Measurements from ENCODE around the gene MAP3K19.

The MAP3K19 gene

GRCh38 chr2:134919341-134920210, 127.7 kb downstream of the MAP3K19 start:
- DNase-seq: peak; percentile 35

DNA sequence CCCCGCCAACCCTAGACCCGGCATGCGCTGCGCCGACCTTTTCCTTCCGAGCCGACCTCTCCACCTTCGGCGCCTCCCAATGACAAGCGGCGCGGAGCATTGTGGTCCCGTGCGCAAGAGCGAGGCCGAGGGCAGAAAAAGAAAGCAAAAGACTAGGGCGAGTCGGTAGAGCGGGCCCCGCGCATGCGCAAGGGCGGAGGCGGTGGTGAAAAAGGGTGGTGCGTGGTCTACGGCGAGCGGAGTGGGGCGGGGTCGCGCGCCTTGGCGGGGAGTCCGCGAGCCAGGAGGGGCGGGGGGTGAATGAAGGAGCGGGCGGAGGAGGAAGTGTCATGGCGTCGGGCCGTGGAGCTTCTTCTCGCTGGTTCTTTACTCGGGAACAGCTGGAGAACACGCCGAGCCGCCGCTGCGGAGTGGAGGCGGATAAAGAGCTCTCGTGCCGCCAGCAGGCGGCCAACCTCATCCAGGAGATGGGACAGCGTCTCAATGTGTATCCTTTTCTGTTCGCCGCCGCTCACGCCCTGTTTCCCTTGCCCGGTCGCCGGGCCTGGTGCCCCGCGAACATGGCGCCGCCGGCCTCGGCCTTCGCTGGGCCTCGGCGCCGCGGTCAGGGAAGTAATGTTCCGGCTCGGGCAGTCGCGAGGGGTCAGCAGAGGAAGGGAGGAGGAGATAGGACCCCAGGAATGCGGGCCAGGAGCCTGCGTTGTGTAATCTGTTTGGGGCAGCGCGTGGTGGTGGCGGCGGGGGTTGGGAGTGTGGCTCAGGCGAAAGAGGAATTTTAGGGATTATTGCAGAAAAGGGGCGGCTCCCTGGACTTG, 128.5 kb downstream of the MAP3K19 start, which contains the start of gene CCNT2:
Gene CCNT2, plus strand, starts transcription at position 297 of the 815 bp plus-strand sequence. Its CDS starts 33 bp downstream, at position 330.
- DNase-seq: peak; percentile 100

- DNase-seq: no peak
Measured at GRCh38 chr2:134917888-134918525, 129.2 kb downstream of the MAP3K19 start.

- no peak for DNase-seq
Measured at GRCh38 chr2:134917360-134917865, 129.8 kb downstream of the MAP3K19 start.

All from CD4-positive, alpha-beta T cell treated with Interleukin-15 for 1 hour (primary cell).